GM19043 (cell line): Measurements from ENCODE around the gene LSP1.
"Not testable (repeated sequence)": the region's sequence is repeated elsewhere in the genome, so short reads cannot be mapped to it uniquely, and the experiment has no call there.

Experiments
- ATAC-seq: cut with Tn5 transposase; IDR thresholded peaks from one replicate; pipeline ENCODE4 v1.9.1; 2021; ENCODE audit warnings: low read depth; ENCODE audit not compliant: unreplicated experiment

Gene LSP1

DNA sequence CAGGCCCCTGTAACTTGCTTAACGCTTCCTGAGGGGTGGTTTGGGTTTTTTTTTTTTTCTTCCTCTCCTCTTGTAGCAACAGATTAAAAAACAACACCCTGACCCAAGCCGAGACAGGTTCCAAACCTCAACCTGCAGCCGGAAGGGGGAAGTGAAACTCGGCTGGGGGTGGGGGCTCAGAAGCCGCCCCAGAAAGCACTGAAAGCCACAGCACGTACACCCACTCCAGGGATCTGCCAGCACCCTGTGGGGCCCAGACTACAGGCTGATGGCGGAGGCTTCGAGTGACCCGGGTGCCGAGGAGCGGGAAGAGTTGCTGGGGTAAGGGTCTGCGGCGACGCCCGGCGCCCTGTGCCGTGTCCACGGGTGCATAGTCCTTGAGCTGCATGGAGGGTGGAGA, at the start of gene LSP1:
Gene LSP1 (plus strand): TSS at position 208 of the 400 bp plus-strand sequence. CDS start 61 bp downstream, at position 269.
- peak; percentile 38 for ATAC-seq

GRCh38 chr11:1803246-1803645, 49.6 kb upstream of the LSP1 start:
- ATAC-seq: no peak

DNA sequence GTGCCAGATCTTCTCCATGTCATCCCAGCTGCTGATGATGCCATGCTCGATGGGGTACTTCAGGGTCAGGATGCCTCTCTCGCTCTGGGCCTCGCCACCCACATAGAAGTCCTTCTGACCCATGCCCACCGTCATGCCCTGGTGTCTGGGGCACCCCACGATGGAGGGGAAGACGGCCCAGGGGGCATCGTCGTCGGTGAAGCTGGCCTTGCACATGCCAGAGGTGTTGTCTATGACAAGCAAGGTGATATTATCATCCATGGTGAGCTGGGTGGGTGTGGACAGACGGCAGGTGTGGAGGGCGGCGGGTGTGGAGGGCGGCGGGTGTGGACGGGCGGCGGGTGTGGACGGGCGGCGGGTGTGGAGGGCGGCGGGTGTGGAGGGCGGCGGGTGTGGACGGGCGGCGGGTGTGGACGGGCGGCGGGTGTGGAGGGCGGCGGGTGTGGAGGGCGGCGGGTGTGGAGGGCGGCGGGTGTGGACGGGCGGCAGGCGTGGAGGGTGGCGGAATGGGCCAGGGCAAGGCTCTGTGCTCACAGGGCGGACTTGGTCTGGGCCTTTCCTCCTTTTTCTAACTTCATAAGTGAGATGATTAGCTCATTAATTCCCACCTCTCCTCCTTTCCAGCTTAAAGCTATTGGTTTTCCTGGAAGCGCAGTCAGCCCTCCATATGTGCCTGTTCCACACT, 48.9 kb upstream of the LSP1 start:
- ATAC-seq: not testable (repeated sequence)

- ATAC-seq: no peak
These were observed 47.4 kb upstream of the LSP1 start for GRCh38 chr11:1805525-1805924.

DNA sequence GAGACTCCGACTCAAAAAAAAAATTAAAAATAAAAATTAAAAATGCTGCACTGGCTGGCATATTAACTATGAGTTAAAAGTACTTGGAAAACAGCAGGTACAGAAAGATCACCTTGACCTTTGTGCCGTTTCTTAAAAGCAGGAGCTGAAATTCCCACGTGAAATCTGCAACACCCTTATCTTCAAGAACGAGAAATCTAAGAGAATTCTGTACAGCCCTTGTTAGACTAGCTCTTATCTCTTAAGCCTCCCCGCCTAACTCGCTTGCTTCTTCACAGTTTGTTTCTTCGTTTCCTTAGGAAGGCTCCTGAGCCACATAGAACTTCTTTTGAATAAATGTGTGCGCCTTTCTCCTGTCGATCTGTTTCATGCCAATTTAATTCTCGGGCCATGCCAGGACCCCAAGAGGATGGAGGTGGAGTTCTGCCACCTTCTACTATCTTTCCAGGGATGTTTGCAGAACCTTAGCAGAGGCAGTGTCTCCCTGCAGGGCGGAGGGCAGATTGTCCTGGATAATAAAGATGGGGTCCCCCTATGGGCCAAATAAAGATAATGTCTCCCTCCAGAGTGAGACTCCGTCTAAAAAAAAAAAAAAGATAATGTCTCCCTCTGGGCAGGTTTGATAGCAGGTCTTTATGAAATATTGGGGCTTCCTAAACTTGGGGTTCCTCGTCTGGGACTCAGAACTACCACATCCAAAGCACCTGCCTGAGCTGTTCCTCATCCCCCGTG, 45.5 kb upstream of the LSP1 start:
- no peak for ATAC-seq

DNA sequence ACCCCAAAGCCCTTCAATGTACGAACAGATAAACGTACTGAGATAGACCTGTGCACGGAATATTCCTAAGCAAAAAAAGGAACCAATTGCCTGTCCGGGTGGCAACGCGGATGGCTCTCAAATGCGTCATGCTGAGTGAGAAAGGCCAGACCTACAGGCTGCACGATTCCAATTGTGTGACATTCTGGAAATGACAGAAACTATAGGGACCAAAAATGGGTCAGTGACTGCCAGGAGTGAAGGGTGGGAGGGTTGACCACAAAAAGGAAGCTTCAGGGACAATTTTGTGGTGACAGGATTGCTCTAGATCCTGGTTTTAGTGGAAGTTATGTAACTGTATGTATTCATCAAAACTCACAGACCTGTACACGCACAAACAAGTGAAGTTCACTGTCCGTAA, 42.1 kb upstream of the LSP1 start:
- no peak for ATAC-seq

DNA sequence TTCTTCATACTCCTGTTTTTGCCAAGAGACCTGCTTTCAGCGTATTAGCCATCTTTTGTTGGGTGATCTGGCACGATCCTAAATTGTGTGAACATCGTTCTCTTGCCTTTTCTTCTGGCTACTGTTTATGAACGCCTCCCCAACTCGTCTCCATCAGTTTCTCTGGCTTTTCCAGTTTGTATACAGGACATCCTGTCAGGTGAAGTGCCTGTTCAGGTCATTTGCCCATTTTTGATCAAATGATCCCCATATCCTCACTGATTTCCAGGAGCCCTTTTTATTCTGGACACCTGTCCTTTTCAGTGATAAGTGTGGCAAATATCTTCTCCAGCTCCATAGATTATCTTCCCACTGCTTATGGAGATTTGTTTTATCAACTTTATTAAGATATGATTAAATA, 40.6 kb upstream of the LSP1 start:
- no peak for ATAC-seq

DNA sequence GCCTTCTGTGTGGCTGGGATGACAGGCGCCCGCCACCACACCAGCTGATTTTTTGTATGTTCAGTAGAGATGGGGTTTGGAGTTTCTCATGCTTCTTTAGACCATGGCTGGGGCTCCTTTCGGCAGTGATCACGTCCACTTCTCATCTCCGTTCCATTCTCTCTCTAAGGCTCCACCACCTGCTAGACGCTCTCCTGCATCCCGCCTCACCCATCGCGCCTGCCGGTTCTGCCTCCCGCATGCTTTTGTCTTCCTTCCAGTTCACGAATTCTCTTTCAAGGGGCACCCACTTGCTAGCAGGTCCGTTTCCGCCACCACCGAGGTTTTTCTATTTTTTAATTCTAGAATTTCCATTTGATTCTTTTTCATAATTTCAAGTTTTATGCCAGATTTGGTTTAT, 40.1 kb upstream of the LSP1 start:
- no peak for ATAC-seq

GRCh38 chr11:1813356-1813755, 39.5 kb upstream of the LSP1 start:
- not testable (repeated sequence) for ATAC-seq

DNA sequence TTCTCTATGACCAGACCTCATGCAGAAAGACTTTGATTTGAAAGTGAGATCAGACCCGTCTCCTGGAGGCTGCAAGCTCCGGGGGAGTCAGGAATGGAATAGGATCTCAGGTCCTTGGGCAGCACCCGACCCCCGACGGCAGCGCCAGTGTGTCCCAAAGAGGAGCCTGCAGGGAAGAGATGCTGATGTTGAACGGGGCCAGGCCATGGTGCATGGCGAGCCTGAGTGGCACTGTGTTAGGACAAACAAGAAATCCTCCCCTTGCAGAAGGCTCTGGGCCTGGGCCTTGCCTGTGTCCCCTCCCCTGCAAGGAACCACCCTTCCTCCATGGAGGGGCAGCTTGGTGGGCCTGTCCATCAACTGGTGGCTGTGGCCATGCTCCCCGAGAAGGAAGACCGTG, 38.2 kb upstream of the LSP1 start:
- ATAC-seq: no peak

- no peak for ATAC-seq
These were observed 37.6 kb upstream of the LSP1 start for GRCh38 chr11:1815311-1815710.

- ATAC-seq: no peak
These were observed 37.1 kb upstream of the LSP1 start for GRCh38 chr11:1815751-1816150.

GRCh38 chr11:1817000-1817399, 35.9 kb upstream of the LSP1 start:
- ATAC-seq: no peak

- no peak for ATAC-seq
These were observed 35.4 kb upstream of the LSP1 start for GRCh38 chr11:1817511-1817910.

GRCh38 chr11:1819074-1819473, 33.8 kb upstream of the LSP1 start:
- ATAC-seq: no peak

DNA sequence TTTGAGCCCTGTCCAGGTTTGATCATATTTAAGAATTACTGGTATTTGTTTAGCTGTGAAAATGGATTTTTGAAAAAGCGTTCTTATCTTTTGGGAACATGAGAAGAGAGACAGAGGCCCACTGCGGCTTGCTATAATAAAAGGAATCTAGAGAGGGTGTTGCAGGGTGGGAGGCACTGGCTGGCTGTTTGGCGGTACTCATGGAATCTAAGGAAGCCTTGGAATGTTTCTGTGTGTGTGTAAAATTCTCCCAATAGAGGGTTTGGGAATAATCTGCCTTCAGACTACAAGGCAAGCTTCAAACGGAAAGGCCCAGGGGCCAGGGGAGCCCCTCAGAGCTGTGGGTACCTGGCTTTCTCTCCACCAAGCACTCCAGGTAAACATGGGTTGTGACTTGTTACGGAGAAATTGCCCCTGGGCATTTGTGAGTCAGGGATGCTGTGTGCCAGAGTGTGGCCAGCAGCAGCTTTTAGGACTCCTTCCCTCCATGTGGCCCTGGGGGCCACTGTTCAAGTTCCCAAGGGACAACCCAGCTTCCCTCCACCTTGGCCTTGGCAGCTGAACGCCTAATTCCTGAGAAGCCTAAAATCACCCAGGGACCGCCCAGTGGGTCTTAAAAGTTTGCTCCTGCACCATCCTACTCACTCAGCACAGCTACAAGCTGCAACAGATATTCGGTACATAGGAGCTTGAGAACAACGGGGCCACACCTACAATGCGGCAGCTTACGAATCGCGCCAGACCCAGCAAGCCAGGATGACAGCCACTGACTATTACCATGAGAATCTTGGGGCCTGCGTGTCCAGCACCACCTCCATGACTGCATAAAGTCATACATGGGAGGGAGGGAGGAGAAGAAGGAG, 32.2 kb upstream of the LSP1 start:
- ATAC-seq: no peak

- no peak for ATAC-seq
These were observed 31.3 kb upstream of the LSP1 start for GRCh38 chr11:1821562-1821961.

DNA sequence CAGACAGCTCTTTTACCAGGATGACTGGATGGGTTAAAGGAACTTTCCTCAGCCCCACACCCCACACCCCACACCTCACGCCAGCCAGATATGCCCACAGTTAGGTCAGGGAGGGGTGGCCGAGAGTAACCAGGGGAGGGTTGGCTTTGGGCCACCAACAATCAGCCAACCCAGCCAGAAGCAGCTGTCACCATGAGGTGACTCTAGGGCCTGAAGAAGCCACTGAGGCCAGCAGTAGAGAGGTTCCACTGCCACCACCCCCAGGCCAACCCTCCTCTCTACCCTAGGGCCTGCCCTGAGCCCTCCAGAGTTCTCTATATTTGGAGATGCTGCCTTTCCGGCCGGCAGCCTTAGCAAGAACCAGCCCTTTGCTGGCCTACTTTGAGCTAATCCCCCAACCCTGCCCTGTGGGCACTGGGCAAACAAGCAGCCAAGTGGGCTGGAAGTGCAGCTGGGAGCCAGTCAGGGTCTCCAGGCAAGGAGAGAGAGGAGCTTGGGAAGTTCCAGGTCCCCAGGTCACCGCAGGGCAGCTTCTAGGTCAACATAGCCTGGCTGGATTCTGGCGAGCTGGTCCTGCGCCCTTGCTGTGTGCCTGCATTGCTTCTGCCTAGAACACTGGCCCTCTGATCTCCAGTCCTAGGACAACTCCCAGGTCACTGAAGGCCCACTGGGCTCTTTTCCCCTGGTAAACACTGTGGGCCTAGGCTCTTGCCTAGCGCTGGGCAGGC, 30.1 kb upstream of the LSP1 start:
- ATAC-seq: no peak

GRCh38 chr11:1823376-1824220, 29.3 kb upstream of the LSP1 start:
- no peak for ATAC-seq
